Dermis blood vessel endothelial cell (primary cell): ENCODE results near the gene PTGES. TPM values are rescaled to one million over a fixed set of nuclear protein-coding genes. Genes with fewer than 3 reads are reported as not detected.
"Not testable (repeated sequence)": the region's sequence is repeated elsewhere in the genome, so short reads cannot be mapped to it uniquely, and the experiment has no call there.

Experiments
- DNase-seq: peaks from one replicate; pipeline ENCODE4 v3.0.0; 2010
- total RNA-seq: library from RNA; depleted of rRNA; stranded (reverse); fragments of >200 nt; gene quantifications from 2 replicates; pipeline ENCODE4 v1.2.3, GENCODE V29; 2014

PTGES gene
- total RNA-seq, 1 donor from 2014 or later, result 0.51 TPM

- DNase-seq, result no peak
Observed at GRCh38 chr9:129769669-129770068, 16.8 kb upstream of the PTGES start.

GRCh38 chr9:129768486-129768885, 15.6 kb upstream of the PTGES start:
- DNase-seq, result no peak

GRCh38 chr9:129765764-129766317, 13.0 kb upstream of the PTGES start:
- no peak for DNase-seq

GRCh38 chr9:129762985-129763926, 10.4 kb upstream of the PTGES start:
- DNase-seq, result no peak

GRCh38 chr9:129762370-129762984, 9.6 kb upstream of the PTGES start:
- peak; percentile 24 for DNase-seq

- DNase-seq, result no peak
Observed at GRCh38 chr9:129761901-129762369, 9.1 kb upstream of the PTGES start.

- no peak for DNase-seq
Observed at GRCh38 chr9:129761293-129761900, 8.6 kb upstream of the PTGES start.

GRCh38 chr9:129760784-129761183, 7.9 kb upstream of the PTGES start:
- DNase-seq, result not testable (repeated sequence)

GRCh38 chr9:129759804-129760502, 7.1 kb upstream of the PTGES start:
- DNase-seq, result no peak

GRCh38 chr9:129759319-129759718, 6.5 kb upstream of the PTGES start:
- DNase-seq, result no peak

- DNase-seq, result peak; percentile 19
Observed at GRCh38 chr9:129757045-129757444, 4.2 kb upstream of the PTGES start.

- no peak for DNase-seq
Observed at GRCh38 chr9:129756191-129756590, 3.3 kb upstream of the PTGES start.

- DNase-seq, result no peak
Observed at GRCh38 chr9:129755151-129755550, 2.3 kb upstream of the PTGES start.

GRCh38 chr9:129751841-129752801, 721 bp downstream of the PTGES start:
- no peak for DNase-seq

GRCh38 chr9:129750013-129750638, 2.7 kb downstream of the PTGES start:
- DNase-seq, result no peak

- DNase-seq, result no peak
Observed at GRCh38 chr9:129749575-129749974, 3.3 kb downstream of the PTGES start.

GRCh38 chr9:129749052-129749451, 3.8 kb downstream of the PTGES start:
- not testable (repeated sequence) for DNase-seq

- DNase-seq, result no peak
Observed at GRCh38 chr9:129748249-129748648, 4.6 kb downstream of the PTGES start.

- DNase-seq, result no peak
Observed at GRCh38 chr9:129746092-129746777, 6.6 kb downstream of the PTGES start.

- no peak for DNase-seq
Observed at GRCh38 chr9:129745200-129745599, 7.6 kb downstream of the PTGES start.
